Muscle of arm (tissue), 12 donors: ENCODE measurements around the gene ASIC4. TPM values are rescaled to one million over a fixed set of nuclear protein-coding genes. Genes with fewer than 3 reads are reported as not detected.

Source experiments
- DNase-seq: peaks from one replicate; pipeline ENCODE4 v3.0.0-alpha.2; 2013
- polyA plus RNA-seq, 12 donors: library from polyadenylated mRNA; unstranded; fragments of 120-200 nt; gene quantifications; one replicate each; pipeline ENCODE4 v1.2.1, GENCODE V29; 2013; ENCODE audit not compliant: insufficient read length in 12 of 12

ASIC4 gene
- polyA plus RNA-seq, 12 donors = 0.24 to 1.1 (median 0.48) TPM; not detected in 2

DNA sequence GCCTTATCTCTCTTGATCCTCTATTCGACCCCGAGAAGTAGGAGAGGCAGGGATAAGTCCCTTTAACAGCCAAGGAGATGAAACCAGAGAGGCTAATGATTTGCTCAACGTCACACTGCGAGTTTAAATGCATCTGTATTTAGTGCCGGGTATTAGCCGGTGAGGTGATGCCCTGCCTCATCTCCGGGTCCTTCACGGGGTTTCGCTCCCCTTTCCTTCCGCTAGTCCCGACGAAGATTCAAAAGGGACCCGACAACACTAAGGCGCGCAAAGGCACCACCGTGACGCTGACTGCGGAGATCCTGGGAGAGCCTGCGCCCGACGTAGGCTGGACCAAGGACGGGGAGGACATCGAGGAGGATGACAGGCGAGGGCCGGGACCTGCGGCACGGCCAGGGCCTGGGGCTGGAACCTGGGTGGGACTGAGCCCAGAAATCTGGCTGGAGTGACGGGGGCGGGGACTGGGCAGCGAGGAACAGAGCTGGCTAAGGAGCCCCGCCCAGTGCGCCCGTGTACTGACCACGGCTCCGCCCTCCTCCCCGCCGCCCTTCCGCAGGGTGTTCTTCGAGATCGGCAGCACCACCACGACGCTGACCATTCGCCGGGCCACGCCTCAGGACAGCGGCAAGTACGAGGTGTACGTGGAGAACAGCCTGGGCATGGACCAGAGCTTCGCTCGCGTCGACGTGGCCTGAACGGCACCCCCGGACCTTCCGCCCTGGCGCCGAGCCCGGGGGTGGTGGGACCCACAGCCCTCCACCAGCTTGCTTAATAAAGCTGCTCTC is 16.6 kb upstream of the ASIC4 start:
- peak; percentile 79 for DNase-seq

DNA sequence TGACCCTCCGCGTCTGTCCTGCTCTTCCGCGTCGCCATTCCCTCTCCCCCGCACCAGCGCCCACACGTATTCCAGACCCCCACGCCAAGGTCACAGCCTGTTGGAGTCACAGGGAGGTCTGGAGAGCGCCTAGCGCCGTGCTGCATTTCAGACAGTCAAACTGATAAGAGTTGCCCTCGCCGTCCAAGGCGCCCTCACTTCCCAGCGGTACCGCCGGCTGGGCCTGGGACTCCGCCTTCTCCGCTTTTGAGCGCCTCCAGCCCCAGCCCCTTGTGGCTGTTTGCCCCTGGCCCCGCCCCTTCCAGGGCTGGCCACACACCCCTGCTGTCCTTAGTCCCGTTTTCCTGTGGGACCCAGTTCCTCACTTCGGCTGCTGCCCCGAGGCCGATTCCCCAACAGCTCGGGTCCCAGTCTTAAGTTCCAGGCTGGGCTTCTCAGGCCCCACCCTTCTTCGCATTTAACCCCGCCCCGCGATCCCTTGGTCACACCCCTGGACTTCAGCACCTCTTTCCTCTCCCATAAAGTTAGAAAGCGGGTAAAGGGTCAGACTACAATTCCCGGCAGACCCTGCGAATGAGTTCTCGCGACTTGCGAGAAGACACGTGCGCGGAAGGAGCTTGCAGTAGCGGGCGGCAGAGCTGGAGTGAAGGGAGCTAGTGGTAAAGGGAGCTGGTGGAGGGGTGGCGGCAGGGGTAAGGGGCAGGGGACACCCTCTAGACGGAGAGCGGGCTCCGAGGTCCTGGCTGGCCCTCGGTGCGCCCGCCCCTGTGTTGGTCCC is 15.8 kb upstream of the ASIC4 start, which contains the start of gene GMPPA:
TSS of gene GMPPA (plus strand) at position 612 of the 778 bp plus-strand sequence. CDS start 1,085 bp downstream, outside the sequence.
- peak; percentile 99 for DNase-seq

DNA sequence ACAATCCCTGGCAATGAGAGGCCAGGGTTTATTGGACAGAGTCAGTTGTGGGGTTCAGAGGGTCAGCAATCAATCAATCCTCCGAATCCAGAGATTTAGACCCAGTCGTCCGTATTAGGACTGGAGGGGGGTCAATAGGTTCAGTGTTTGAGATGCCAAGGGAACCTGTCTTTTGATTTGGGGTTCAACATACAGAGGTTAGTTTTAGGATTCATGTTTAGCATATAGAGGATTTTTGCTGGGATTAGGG is 15.3 kb upstream of the ASIC4 start:
- no peak for DNase-seq

DNA sequence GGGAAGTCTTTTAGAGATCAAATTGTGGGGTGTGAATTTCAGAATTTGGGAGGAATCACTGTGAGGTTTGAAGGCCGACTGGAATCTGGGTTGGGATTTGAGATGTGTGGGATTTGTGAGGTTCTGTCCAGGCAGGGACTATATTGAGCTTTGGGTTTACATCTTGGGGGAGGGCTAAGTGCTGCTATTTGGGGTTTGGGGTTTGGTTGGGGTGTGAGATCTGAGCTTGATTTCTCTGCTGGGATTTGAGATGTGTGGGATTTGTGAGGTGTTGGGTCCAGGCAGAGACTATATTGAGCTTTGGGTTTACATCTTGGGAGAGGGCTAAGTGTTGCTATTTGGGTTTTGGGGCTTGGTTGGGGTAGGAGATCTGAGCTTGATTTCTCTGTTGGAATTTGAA is 14.7 kb upstream of the ASIC4 start:
- DNase-seq = no peak

DNA sequence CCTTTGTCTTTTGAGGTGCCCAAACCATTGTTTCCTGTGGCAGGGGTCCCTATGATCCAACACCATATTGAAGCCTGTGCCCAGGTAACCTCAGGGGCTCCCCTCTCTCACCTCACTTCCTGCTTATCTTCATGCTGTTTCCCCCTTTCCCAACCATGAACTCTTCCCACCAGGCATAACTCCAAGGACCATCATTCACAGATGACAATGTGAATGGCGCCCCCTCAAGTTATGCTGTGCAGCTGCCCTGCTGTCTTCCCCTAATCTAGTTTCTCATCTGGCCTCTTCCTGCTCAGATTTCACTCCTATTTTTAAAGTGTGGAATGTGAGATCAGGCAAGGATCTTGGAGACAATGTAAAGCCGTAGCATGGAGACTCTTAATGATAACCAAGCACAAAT is 14.1 kb upstream of the ASIC4 start:
- DNase-seq = no peak

DNA sequence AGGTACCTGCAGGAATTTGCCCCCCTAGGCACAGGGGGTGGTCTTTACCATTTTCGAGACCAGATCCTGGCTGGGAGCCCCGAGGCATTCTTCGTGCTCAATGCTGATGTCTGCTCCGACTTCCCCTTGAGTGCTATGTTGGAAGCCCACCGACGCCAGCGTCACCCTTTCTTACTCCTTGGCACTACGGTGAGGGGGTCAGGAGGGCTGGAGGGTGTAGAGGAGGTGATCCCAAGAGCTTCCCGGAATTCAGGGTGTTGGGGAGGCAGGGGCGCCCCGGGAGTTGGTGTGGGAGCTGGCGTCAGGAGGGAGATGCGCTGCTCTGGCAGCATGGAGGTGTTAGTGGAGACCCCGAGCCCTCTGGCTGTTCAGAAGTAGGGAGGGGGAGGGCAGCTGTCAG is 12.4 kb upstream of the ASIC4 start:
- no peak for DNase-seq

DNA sequence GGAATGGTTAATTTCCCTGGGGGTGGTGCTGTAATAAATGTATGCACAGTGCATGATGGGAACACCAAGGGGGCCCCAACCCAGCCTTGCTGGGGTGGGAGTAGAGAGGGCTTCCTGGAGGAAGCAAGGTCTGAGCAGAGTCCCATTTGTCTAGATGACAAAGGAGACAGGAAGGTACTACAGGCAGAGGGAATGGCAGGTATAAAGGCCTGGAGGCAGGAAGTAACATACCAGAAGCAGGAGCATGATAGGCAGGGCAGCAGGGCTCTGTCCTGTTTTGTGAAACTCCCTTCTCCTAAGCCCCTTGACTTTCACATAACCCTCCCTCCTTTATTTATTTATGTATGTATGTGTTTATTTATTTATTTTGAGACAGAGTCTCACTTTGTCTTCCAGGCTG is 11.7 kb upstream of the ASIC4 start:
- DNase-seq = no peak

DNA sequence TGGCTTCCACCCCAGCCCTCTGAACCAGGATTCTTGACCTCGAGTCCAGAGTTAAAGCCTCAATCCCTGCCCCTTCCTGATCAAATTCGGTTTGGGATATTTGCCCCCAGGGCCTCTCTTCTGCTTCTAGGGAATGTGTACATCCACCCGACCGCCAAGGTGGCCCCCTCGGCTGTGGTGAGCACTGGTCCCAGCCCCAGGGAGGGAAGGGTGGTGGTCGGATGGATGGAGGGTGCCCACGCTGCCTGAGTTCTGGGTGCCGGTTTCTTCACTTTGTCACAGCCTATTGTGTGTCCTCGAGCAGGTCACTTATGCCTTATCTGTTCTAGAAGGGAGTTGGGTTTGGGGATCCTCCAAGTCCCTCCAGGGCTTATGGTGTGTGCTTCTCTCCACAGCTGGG is 8.7 kb upstream of the ASIC4 start:
- DNase-seq = no peak

DNA sequence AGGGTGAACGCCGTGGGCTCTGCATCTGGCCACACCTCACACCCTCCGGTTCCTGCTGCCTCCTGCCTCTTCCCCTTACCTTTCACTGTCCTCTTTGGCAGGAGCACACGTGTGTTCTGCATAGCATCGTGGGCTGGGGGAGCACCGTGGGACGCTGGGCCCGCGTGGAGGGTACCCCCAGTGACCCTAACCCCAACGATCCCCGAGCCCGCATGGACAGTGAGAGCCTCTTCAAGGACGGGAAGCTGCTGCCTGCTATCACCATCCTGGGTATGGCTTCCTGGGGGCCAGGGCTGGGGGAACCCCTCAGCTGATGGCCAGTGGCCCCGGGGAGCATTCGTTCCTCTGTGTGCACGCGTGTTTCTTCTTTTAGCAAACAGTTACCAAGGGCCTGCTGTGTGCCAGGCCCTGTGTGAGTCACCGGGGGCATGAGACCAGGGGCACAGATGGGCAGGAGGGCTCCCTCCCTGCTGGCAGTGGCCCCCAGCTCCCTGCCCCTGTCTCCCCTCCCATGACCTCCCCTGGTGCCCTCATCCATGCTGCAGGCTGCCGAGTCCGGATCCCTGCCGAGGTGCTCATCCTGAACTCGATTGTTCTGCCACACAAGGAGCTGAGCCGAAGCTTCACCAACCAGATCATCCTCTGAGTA is 8.0 kb upstream of the ASIC4 start:
- DNase-seq = no peak

DNA sequence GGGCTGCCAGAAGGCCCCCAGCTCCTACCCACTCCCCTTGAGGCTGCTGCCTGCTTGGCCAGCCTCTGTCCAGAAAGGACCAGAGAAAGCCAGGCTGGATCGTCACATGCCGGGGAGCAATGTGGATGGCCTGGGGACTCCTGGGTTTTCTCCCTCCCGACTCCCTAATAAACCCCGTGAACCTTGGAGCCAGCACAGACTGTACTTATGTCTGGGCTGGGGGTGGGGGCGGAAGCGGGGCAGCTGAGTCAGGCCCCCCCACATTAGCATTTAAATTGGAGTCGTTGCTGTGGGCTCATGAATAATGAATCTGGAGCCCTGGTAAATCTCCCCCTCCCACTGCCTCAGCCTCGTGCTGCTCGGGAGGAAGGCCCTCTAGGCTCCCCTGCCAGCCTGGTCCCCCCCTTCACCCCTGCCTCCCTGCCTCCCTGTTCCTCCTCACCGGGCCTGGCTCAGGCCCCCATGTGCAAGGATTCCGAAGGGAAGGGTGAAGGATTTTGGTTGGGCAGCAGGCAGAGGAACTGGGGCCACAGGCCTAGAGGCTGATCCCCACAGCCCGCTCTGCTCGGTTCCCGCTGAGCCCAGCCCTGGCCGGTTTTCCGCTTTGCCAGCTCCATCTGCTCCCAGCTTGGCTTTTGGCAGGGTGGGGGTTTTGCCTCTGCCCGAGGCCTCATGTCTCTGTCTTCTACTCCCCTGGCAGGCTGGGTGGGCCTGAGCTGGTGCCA is 7.3 kb upstream of the ASIC4 start:
- no peak for DNase-seq

DNA sequence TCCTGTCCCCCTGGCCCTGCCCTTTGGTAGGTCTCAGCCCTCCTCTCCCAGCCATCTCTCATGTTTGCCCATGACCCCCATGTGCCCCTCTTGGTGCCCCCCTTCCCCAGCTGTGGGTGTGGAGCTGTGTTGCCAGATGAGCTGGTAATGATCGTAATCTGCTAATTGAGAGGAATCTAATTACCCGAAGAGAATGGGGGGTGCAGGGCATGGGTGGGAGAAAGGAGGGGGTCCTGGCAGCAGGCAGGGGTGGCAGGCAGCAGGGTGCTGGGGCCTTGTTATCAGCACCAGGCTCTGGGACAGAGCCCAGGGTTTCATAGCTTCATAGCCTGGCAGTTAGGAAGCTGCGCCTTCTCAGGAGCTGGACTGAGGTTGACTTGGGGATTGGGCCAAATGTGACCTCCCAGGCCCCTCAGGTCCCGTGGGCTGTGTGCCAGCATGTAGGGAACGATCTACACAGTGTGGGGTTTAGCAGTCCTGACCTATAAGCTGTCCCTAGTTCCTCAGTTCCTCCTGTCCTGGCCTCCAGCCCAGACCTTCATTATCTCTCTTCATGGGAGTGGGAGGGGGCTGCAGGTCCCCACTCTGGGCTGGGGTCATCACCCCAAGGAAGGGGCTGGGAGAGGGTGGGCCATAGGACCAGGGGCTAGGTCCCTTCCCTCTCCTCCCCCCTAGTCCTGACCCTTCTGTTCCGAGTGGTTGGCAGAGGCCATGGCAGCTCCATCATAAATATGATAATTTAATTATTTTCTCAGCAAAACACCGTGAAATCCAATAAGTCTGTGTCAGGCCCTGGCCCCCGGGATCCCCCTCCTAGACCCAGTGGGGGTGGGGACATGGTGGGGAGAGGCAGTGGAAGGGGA is 6.5 kb upstream of the ASIC4 start:
- no peak for DNase-seq

DNA sequence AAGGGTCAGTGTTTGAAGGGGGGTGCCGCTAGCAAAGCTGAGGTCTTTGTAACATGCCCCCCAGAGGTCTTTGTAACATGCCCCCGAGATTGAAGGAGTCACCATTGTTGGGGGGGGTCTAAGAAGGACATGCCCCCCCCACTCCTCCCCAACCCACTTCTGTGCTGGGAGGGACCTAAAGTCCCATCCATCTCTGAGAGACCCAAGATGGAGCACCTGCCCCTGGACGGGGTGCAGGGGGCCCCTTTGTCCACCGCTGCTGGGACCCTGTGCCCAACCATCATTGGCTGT is 5.9 kb upstream of the ASIC4 start:
- no peak for DNase-seq

DNA sequence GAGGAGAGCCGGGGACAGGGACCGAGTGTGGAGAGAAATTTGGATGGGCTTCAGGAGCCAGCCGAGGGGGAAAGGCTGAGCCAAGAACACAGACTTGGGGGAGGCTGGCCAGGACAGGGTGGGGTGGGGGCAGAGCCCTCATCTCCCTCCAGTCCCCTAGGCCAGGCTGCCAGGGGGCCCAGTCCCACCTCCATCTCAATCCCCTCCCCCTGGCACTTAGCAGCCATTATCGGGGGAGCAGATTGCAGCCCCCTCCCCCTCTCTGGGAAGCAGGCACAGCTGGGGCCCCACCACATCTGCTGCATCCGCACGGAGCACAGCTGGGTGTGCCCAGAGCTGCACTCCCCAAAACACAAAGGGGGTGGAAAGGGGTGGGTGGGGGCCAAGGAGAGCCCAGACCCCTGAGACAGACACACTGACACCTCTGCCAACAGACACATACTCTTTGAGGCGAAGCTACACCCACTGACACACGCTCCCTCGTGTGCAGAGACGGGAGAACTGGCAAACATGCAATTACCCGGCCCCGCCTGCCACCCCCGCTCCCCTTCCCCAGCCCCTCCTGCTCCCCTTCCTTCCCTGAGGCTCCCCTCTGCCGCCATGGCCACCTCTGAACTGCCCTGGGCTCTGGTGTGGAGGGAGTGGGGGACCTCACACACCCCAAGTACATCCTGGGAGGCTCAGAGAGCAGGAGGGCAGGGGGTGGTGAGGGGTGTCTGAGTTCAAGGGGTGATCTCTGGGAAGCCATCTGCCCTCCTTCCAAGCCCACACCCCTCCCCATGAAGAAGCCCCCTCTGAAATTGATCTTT is 5.1 kb upstream of the ASIC4 start:
- no peak for DNase-seq

DNA sequence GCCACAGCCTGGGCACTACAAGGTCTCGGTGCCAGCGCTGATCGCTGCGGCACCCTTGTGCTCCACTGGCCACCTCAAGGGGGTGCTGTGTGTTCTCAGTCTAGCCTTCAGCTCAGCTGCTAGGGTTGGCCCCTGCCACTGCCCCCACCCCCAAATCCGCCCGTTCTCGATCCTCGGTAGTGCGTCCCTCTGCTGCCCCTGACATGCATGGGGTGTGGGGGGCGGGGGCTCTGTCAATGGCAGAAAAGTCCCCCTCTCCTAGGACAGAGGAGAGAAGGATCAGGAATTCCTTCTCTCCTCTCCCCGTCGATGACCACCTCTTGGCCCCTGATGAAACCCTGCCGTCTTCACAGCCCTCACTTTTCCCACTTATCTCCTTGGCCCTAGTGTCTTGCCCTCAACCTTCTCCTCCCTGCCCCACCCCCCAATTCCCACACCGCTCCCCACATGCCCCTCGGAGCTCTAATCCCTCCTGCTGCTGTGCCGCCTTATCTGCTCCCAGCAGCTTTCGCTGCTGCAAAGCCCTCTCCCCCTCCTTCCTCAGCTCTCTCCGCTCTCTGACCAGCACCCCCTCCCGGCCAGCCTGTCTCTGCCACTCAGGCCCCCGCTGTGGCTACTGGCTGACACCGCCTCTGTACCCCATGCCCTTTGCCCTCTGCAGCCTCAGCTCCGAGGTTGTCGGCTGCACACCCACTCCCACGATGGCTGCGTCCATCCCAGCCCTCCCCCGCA is 4.3 kb upstream of the ASIC4 start:
- DNase-seq = peak; percentile 66

DNA sequence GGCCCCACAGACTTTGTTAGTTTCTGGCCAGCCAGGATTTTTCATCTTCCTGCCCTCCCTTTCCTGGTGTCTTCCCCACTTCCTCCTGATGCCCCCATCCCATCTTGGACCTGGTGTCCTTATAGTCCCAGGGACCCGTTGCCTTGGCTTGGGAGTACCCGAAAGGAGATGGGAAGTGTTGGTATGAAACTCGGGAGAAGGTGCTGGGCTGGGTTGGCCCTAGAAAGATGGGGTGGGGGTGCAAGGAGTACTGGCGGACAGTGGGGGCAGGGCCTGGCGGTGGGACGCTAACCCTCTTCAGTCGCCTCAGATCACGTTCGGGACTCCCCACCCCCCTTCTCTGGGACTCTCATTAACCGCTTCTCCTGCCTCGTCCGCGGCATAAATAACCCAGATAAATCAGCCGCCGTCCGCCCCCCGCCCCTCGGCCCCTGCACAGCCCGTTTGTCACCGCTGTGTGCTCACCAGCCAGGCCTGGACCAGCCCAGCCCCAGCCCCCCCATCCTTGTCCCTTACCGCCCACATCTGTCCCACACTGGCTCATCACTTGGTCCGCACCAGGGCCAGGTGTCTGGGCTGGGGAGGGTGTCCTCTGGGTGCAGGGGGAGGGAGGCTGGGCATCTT is 3.7 kb upstream of the ASIC4 start:
- no peak for DNase-seq

DNA sequence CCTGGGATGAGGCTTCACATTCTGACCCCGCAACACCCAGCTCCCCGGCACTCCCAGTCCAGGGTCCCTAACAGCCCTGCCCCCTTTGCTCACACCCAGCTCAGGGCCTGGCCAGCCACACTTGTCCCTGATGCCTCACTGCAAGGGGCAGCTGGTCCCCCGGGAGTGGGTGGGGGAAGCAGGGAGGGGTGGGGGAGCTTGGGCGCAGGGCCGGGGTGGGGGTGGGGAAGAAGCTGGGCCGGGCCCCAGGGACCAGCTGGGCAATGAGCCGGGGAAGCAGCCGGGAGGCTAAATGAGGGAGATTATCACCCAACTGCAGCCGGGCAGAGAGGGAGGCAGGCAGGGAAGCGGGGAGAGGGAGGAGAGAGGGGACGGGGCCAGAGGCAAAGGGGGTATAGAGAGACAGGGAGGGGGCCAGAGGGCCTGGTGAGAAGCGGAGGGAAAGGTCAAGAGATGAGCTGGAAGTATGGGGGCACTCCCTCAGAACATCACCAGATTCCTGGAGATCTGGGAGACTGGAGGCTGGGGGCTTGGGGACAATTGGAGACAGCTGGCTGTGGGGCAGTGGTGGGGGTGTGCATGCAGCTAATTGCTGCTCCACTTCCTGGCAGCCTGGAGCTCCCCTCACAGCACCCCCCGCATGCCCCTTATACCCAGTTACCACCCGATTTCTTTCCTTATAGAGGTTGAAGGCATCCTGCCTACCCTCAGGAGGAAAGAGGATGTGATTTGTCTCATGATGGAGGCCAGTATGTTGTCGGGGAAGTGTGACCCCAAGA is 2.5 kb upstream of the ASIC4 start:
- no peak for DNase-seq

DNA sequence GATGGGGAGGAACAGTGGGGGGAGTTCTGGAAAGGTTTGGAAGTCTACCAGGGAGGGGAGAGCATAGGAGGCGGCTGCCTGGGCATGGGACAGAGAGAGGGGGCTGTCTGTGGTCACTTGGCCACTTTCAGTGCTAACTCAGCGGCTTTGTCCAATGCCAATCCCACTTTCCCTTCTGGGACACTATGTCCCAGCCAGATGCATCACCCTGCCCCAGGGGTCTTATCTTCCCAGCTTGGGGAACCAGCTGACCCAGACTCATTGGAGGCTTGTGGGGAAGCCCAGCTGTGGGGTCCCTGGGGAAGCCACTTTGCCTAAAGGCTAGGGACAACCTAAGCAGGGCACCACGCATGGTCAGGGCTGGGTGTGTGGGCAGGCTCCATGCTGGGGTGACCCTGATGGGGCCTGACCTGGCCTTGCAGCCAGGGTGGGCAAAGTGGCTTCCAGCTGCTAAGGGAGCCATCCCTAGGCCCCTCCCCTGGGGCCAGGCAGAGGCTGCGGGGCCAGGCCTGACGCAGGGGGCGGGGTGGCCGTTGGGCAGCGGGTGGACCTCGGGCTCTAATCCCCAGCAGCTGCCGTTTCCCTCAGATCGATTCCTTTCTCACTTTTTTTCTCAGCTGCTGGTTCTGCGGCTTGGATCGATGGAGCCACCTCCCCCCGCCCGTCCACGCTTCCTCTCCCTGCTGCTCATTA is 1.6 kb upstream of the ASIC4 start:
- DNase-seq = no peak

DNA sequence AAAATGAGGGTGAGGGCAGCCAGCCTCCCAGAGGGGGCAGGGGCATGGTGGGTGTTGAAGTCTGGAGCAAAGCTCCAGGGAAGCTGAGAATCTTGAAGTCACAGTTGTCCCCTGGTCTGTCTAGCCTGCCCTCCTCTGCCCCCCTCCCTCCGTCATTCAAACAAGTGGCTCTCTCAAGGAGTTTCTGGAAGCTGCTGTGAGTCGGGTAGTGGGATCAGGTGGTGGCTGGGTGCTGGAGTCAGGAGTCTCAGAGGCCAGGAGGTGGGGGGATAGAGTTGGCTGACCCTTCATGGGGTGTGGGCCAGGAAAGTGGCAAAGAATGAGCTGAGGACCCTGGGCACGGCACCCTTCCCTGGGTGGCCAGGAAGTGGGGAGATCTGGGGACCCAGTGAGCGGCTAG is 495 bp upstream of the ASIC4 start:
- no peak for DNase-seq
